Heart left ventricle (tissue), 16 donors: Measurements from ENCODE around the gene TAOK3. TPM values are rescaled to one million over a fixed set of nuclear protein-coding genes. Genes with fewer than 3 reads are reported as not detected.
A peak's percentile ranks its signal among the peaks of the same experiment; 100 is the strongest.
"Not testable (repeated sequence)": the region's sequence is repeated elsewhere in the genome, so short reads cannot be mapped to it uniquely, and the experiment has no call there.

ENCODE experiments used
- ATAC-seq, 4 donors: fragments of 200-7000 bp; cut with Tn5 transposase; one replicate each; pipeline ENCODE4 v1.9.1; 2020 to 2022; ENCODE audit warnings: moderate library complexity in 4 of 4, mild to moderate bottlenecking in 3 of 4, moderate number of reproducible peaks in 1 of 4
- DNase-seq, 5 donors: peaks; one replicate each; pipeline ENCODE4 v3.0.0-alpha.2; 2020
- H3K27ac ChIP-seq, 12 donors: fragments of 200-600 bp; sonication (generic) in 4 of 12; one replicate each; pipeline versions ENCODE4 v1.5.0 to v1.8.0; 2016 to 2022; ENCODE audit warnings: mild to moderate bottlenecking in 2 of 12
- H3K27me3 ChIP-seq, 9 donors: fragments of 200-600 bp; sonication (generic) in 2 of 9; one replicate each; pipeline versions ENCODE4 v1.5.1 to v1.8.0; 2016 to 2022; ENCODE audit warnings: mild to moderate bottlenecking in 3 of 9
- H3K36me3 ChIP-seq, 9 donors: fragments of 200-600 bp; sonication (generic) in 2 of 9; one replicate each; pipeline versions ENCODE4 v1.5.0 to v1.8.0; 2018 to 2022; ENCODE audit warnings: mild to moderate bottlenecking in 2 of 9
- H3K4me1 ChIP-seq, 12 donors: fragments of 200-600 bp; sonication (generic) in 4 of 12; one replicate each; pipeline versions ENCODE4 v1.5.0 to v1.8.0; 2016 to 2022; ENCODE audit warnings: mild to moderate bottlenecking in 3 of 12
- H3K4me3 ChIP-seq, 12 donors: fragments of 200-600 bp; sonication (generic) in 4 of 12; one replicate each; pipeline versions ENCODE4 v1.5.0 to v1.8.0; 2017 to 2022; ENCODE audit warnings: mild to moderate bottlenecking in 9 of 12, moderate library complexity in 4 of 12
- H3K9me3 ChIP-seq, 12 donors: fragments of 200-600 bp; sonication (generic) in 4 of 12; one replicate each; pipeline versions ENCODE4 v1.5.0 to v1.8.0; 2016 to 2022; ENCODE audit warnings: mild to moderate bottlenecking in 1 of 12
- CTCF ChIP-seq, 12 donors: fragments of 200-600 bp; sonication (generic) in 4 of 12; IDR thresholded peaks; one replicate each; pipeline versions ENCODE4 v1.5.0 to v1.8.0; 2018 to 2022; ENCODE audit warnings: antibody characterized with exemption in 12 of 12, mild to moderate bottlenecking in 5 of 12
- POLR2A ChIP-seq, 2 donors: fragments of 450-650 bp; IDR thresholded peaks; one replicate each; pipeline ENCODE4 v1.6.1; 2017; ENCODE audit warnings: antibody characterized with exemption in 2 of 2, mild to moderate bottlenecking in 2 of 2, moderate library complexity in 2 of 2
- WGBS, 4 donors: extraction: QIAGEN DNeasy Blood & Tissue Kit in 2 of 4; methylation state at CpG; one replicate each; pipeline versions ENCODE4 v1.1.5 to v1.1.7; 2013 to 2018; 5-methylcytosine and 5-hydroxymethylcytosine counted together
- intact Hi-C, 10 donors: fragments of 100-400 bp; cut with DNase I; formaldehyde crosslinking; loops; one replicate each; pipeline versions ENCODE4 v1.11.1 to v1.14.2; 2022
- polyA plus RNA-seq, 2 donors: library from polyadenylated mRNA; stranded (reverse); fragments of 200-250 nt; gene quantifications; one replicate each; pipeline ENCODE4 v1.2.3, GENCODE V29; 2013
- total RNA-seq, 9 donors: library from RNA; depleted of rRNA in 2 of 9; stranded (reverse); fragments of >200 nt in 2 of 9; fragmentation: NEBNext Ultra II Directional in 3 of 9; extraction: Animal tissue kit (Norgen Biotek cat#: 25700) in 3 of 9; gene quantifications; one replicate each; pipeline versions ENCODE4 v1.1.0 to v1.2.4, GENCODE V29; 2016 to 2023
- donor health status: ischemic (EF 13 %, LVEDD 7.1; RV severe dilation, severe dysfunction).
- donor health status: healthy with polysubstance abuse.
- donor health status: DM: no; HTN: yes; CAD: no.
- donor health status: DM: no; HTN: no; CAD: no.
- donor health status: ischemic (EF 25% LVEDD 6.9; RV normal size, moderate dysfunction).
- donor health status: ischemic (EF 25% LVEDD 5.7; RV mildly dilated, moderate dysfunction).
- donor health status: healthy.
- donor health status: DM: yes; HTN: yes; CAD: no.
- donor health status: ischemic (EF 35%, LVEDD 5.7; RV mildly dilated, moderate dysfunction).
- donor health status: nonischemic (EF 11% LVEDD 7.7; RV severe dilation, severe dysfunction).
- donor health status: DM: yes; HTN: yes; CAD: no.
- donor health status: PGD.
- donor health status: ischemic (EF 29% LVEDD 5.4; RV normal size, mild dysfunction).
- donor health status: nonischemic (EF 23%, LVEDD 6.1; RV moderate dilation, normal function).

Gene TAOK3
- total and polyA plus RNA-seq, 11 donors: 11.8 to 26.6 (median 22.2) TPM

- peak overlapping the region in 1 of 12 donors; percentile 45 for H3K4me3 ChIP-seq
- WGBS, 4 donors: 26 to 42% (median 38%) methylated on average over 1 of the region's 1 CpG
- intact Hi-C loops: no loop called here
Observed at GRCh38 chr12:118356809-118357256, 15.9 kb downstream of the TAOK3 start.

DNA sequence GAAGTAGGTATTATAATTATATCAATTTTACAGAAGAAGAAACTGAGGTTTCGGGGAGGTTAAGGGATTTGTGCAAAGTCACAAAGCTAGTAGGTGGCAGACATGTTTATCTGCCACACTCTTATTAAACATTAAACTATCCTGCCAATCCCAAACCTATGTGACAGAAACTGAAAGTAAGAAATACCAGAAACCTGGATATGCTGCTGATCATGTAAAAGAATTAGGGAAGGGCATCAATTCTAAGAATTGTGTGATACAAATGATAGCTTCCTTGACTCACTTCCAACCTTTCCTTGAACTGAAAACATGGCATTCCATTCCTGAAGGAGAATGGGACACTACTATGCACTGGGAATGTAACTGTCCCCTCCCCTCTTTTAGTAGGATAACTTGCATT is 16.9 kb downstream of the TAOK3 start:
- Histone ChIP-seq H3K27ac (no peak overlapping the region), H3K4me1 (peaks cover 0 to 63% (median 13%) of the 10 kb centered on the region in 12 donors), H3K36me3 (no peaks in the 10 kb centered on the region), H3K9me3 (no peaks in the 10 kb centered on the region), H3K27me3 (no peaks in the 10 kb centered on the region), H3K4me3 (no peak overlapping the region)
- 94 to 100% (median 98%) methylated on average over 1 of the region's 1 CpG for WGBS, 4 donors
- intact Hi-C loops: no loop called here
- TF ChIP-seq CTCF (IDR thresholded peaks at IDR 0.05) (no peak), POLR2A (IDR thresholded peaks at IDR 0.05) (no peak)
- DNase-seq: no peak
- no peak for ATAC-seq

More at GRCh38 chr12:118356809-118357256, 15.9 kb downstream of the TAOK3 start:
- Histone ChIP-seq H3K36me3 (no peaks in the 10 kb centered on the region), H3K27ac (peak overlapping the region in 9 of 12 donors; percentile 4 to 86 (median 31)), H3K27me3 (no peaks in the 10 kb centered on the region), H3K4me1 (peaks cover 0 to 72% (median 13%) of the 10 kb centered on the region in 12 donors), H3K9me3 (no peaks in the 10 kb centered on the region)
- TF ChIP-seq CTCF (IDR thresholded peaks at IDR 0.05) (no peak), POLR2A (IDR thresholded peaks at IDR 0.05) (no peak)
- no peak for DNase-seq
- peak in 3 of 4 donors; percentile 53 to 76 (median 73) for ATAC-seq

DNA sequence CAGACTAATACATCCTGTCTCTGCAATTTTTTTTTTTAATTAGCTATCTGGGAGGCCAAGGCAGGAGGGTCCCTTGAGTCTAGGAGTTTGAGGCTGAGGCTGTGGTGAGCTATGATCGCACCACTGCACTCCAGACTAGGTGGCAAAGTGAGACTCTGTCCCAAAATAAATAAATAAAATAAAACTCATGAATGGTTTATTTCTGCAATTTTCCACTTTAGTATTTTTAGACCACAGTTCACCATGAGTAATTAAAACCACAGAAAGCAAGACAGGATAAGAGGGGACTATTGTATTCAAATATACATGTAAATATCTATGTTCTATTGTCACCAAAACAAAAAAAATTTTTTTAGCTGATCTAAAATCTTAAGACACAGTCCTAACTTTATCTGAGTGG is 17.8 kb downstream of the TAOK3 start:
- H3K4me3 ChIP-seq: no peak overlapping the region
- no peak overlapping the region for H3K27ac ChIP-seq
- intact Hi-C loops: no loop called here
- no peak for DNase-seq
- 85 to 98% (median 87%) methylated on average over 1 of the region's 1 CpG for WGBS, 4 donors
- no peaks in the 10 kb centered on the region for H3K9me3 ChIP-seq
- H3K36me3 ChIP-seq: no peaks in the 10 kb centered on the region
- peaks cover 0 to 54% (median 13%) of the 10 kb centered on the region in 12 donors for H3K4me1 ChIP-seq
- ATAC-seq: no peak
- TF ChIP-seq POLR2A (IDR thresholded peaks at IDR 0.05) (no peak), CTCF (IDR thresholded peaks at IDR 0.05) (no peak)
- no peaks in the 10 kb centered on the region for H3K27me3 ChIP-seq

DNA sequence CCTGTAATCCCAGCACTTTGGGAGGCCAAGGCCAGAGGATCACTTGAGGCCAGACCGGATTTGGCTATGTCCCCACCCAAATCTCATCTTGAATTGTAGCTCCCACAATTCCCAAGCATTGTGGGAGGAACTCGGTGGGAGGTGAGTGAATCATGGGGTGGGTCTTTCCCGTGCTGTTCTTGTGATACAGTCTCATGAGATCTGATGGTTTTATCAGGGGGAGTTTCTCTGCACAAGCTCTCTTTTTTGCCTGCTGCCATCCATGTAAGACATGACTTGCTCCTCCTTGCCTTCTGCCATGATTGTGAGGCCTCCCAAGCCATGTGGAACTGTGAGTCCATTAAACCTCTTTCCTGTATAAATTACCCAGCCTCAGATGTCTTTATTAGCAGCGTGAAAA is 18.2 kb downstream of the TAOK3 start:
- H3K9me3 ChIP-seq, H3K27me3 ChIP-seq, intact Hi-C loops, H3K4me3 ChIP-seq, DNase-seq, H3K36me3 ChIP-seq, H3K27ac ChIP-seq, ATAC-seq: not testable (repeated sequence)
- 86 to 93% (median 89%) methylated on average over 3 to 4 of the region's 4 CpGs for WGBS, 4 donors
- peaks cover 0 to 50% (median 13%) of the 10 kb centered on the region in 12 donors for H3K4me1 ChIP-seq

- Histone ChIP-seq H3K9me3 (no peaks in the 10 kb centered on the region), H3K4me1 (peaks cover 0 to 42% (median 13%) of the 10 kb centered on the region in 12 donors), H3K4me3 (no peak overlapping the region), H3K36me3 (no peaks in the 10 kb centered on the region), H3K27ac (no peak overlapping the region), H3K27me3 (no peaks in the 10 kb centered on the region)
- 88 to 96% (median 95%) methylated on average over 4 of the region's 4 CpGs for whole genome bisulfite sequencing, 4 donors
- DNase-seq: no peak
- TF ChIP-seq CTCF (IDR thresholded peaks at IDR 0.05) (no peak), POLR2A (IDR thresholded peaks at IDR 0.05) (no peak)
- ATAC-seq: no peak
- intact Hi-C loops: no loop called here
Observed at GRCh38 chr12:118353721-118354120, 19.0 kb downstream of the TAOK3 start.
